Stimulated activated CD4-positive, alpha-beta T cell treated with anti-CD3 and anti-CD28 coated beads, Interleukin-15, amount 100 ng/mL, for 24 hours (primary cell): ENCODE measurements around the gene CENPK.
"Not testable (repeated sequence)": the region's sequence is repeated elsewhere in the genome, so short reads cannot be mapped to it uniquely, and the experiment has no call there.

Source experiments
- DNase-seq: peaks from one replicate; pipeline ENCODE4 v3.0.0-alpha.2; 2020

Gene CENPK

GRCh38 chr5:65489119-65489518 is 73.8 kb downstream of the CENPK start:
- DNase-seq: no peak

GRCh38 chr5:65488038-65488687 is 74.8 kb downstream of the CENPK start:
- DNase-seq: not testable (repeated sequence)

GRCh38 chr5:65486803-65487202 is 76.2 kb downstream of the CENPK start:
- DNase-seq: not testable (repeated sequence)

- DNase-seq: no peak
Observed at GRCh38 chr5:65485405-65485804, 77.6 kb downstream of the CENPK start.

- no peak for DNase-seq
Observed at GRCh38 chr5:65483546-65484346, 79.2 kb downstream of the CENPK start.

- peak; percentile 8 for DNase-seq
Observed at GRCh38 chr5:65482736-65483545, 80.0 kb downstream of the CENPK start.

- DNase-seq: no peak
Observed at GRCh38 chr5:65482296-65482735, 80.7 kb downstream of the CENPK start.

GRCh38 chr5:65481635-65482295 is 81.2 kb downstream of the CENPK start, which contains the start of gene ADAMTS6:
TSS of gene ADAMTS6 (minus strand) at chr5:65481920. CDS start at chr5:65473673, 8,247 bp downstream.
- peak; percentile 90 for DNase-seq

GRCh38 chr5:65481171-65481581 is 81.8 kb downstream of the CENPK start:
- no peak for DNase-seq

GRCh38 chr5:65480306-65480865 is 82.6 kb downstream of the CENPK start:
- peak; percentile 51 for DNase-seq

GRCh38 chr5:65479527-65479926 is 83.4 kb downstream of the CENPK start:
- no peak for DNase-seq

GRCh38 chr5:65478336-65478735 is 84.6 kb downstream of the CENPK start:
- DNase-seq: no peak

GRCh38 chr5:65475895-65476294 is 87.1 kb downstream of the CENPK start:
- no peak for DNase-seq

- DNase-seq: no peak
Observed at GRCh38 chr5:65475336-65475735, 87.6 kb downstream of the CENPK start.

GRCh38 chr5:65474130-65474711 is 88.7 kb downstream of the CENPK start:
- DNase-seq: no peak

GRCh38 chr5:65468633-65469032 is 94.3 kb downstream of the CENPK start:
- DNase-seq: no peak
